ENCODE results near the gene CDC14B.
"Not testable (repeated sequence)": the region's sequence is repeated elsewhere in the genome, so short reads cannot be mapped to it uniquely, and the experiment has no call there.

Gene CDC14B

GRCh38 chr9:96585426-96585825 lies 34.2 kb downstream of the CDC14B start:
- DNase-seq = no peak

- DNase-seq = not testable (repeated sequence)
These were observed 37.4 kb downstream of the CDC14B start for GRCh38 chr9:96582199-96582598.

GRCh38 chr9:96581786-96582185 lies 37.9 kb downstream of the CDC14B start:
- DNase-seq = no peak

- no peak for DNase-seq
These were observed 38.3 kb downstream of the CDC14B start for GRCh38 chr9:96581301-96581700.

GRCh38 chr9:96574931-96575351 lies 44.7 kb downstream of the CDC14B start:
- DNase-seq = no peak

- no peak for DNase-seq
These were observed 45.2 kb downstream of the CDC14B start for GRCh38 chr9:96574455-96574854.

GRCh38 chr9:96567203-96567700 lies 52.4 kb downstream of the CDC14B start:
- no peak for DNase-seq

- DNase-seq = no peak
These were observed 53.0 kb downstream of the CDC14B start for GRCh38 chr9:96566498-96567202.

GRCh38 chr9:96565671-96566497 lies 53.8 kb downstream of the CDC14B start:
- DNase-seq = no peak

- DNase-seq = no peak
These were observed 55.4 kb downstream of the CDC14B start for GRCh38 chr9:96564217-96564616.

GRCh38 chr9:96559339-96559943 lies 60.2 kb downstream of the CDC14B start:
- no peak for DNase-seq

GRCh38 chr9:96557921-96558320 lies 61.7 kb downstream of the CDC14B start:
- DNase-seq = no peak

GRCh38 chr9:96556701-96557461 lies 62.8 kb downstream of the CDC14B start:
- no peak for DNase-seq

- no peak for DNase-seq
These were observed 63.9 kb downstream of the CDC14B start for GRCh38 chr9:96555567-96556386.

- DNase-seq = no peak
These were observed 64.7 kb downstream of the CDC14B start for GRCh38 chr9:96554801-96555566.

- DNase-seq = no peak
These were observed 65.3 kb downstream of the CDC14B start for GRCh38 chr9:96554326-96554725.

- no peak for DNase-seq
These were observed 66.6 kb downstream of the CDC14B start for GRCh38 chr9:96553070-96553469.

GRCh38 chr9:96551403-96551802 lies 68.2 kb downstream of the CDC14B start:
- DNase-seq = no peak

GRCh38 chr9:96550659-96551058 lies 69.0 kb downstream of the CDC14B start:
- no peak for DNase-seq

- not testable (repeated sequence) for DNase-seq
These were observed 76.5 kb downstream of the CDC14B start for GRCh38 chr9:96543131-96543530.

GRCh38 chr9:96540106-96540505 lies 79.5 kb downstream of the CDC14B start:
- DNase-seq = no peak
